C4-2B (cell line): ENCODE data around the gene GABRB1.

Experiments used
- H3K27ac ChIP-seq: fragments of 450-650 bp; 2 replicates; pipeline ENCODE4 v1.5.1; 2017
- ZFX ChIP-seq: fragments of 450-650 bp; IDR thresholded peaks from 2 replicates; pipeline ENCODE4 v1.6.1; 2017
- TF ChIP-seq, protein P1 (sequence below): fragments of 450-650 bp; conservative IDR thresholded peaks from 2 replicates; pipeline ENCODE4 v1.5.1; 2017; ENCODE audit warnings: mild to moderate bottlenecking

Gene GABRB1

DNA sequence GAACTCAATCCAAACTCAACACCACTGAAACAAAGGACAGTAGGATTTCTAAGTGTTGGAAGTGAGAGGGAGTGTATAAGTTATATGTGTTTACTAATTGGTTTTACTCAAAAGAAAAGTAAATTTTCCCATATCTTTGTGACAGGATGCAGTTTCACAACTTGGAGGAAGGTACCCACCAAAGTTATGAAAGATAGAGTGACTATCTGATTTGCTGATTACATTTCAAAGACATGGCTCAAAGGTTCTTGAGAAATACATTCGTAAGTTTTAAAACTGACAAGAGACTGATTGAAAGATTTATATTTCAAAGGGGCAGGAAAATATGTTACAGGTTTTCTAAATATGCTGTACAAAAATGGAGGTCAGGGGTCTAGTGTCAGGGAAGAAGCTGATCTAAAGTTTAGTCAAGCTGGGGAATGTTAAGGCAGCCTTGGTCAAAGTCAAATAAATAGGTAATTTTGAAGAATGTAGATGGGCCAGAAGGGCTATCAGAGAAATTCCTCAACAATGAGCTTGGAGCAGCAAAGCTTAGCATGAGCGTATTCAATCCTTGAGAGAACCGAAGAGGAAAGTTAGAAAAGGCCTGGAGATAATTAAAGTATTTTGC lies 441.9 kb downstream of the GABRB1 start:
- TF ChIP-seq ZFX, result no peak
- TF ChIP-seq, protein P1, sequence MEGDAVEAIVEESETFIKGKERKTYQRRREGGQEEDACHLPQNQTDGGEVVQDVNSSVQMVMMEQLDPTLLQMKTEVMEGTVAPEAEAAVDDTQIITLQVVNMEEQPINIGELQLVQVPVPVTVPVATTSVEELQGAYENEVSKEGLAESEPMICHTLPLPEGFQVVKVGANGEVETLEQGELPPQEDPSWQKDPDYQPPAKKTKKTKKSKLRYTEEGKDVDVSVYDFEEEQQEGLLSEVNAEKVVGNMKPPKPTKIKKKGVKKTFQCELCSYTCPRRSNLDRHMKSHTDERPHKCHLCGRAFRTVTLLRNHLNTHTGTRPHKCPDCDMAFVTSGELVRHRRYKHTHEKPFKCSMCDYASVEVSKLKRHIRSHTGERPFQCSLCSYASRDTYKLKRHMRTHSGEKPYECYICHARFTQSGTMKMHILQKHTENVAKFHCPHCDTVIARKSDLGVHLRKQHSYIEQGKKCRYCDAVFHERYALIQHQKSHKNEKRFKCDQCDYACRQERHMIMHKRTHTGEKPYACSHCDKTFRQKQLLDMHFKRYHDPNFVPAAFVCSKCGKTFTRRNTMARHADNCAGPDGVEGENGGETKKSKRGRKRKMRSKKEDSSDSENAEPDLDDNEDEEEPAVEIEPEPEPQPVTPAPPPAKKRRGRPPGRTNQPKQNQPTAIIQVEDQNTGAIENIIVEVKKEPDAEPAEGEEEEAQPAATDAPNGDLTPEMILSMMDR, result no peak

DNA sequence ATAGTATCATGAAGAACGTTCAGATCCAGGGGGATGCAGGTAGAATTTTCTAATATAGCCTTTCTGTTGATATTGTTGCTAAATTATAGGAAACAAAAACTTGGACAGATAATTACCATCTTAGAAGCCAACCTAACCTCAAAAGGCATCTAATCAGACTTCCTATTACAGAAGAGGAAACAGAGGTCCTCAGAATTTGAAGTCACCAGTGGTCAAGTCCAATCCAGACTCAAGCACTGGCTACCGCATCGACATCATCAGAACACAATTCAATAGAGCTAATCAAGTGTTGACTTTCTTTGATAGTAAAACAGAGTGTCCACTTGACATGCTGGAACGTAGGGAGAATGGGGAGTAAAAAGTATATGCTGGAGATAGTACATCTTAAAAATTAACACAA lies 443.4 kb downstream of the GABRB1 start:
- H3K27ac ChIP-seq, result no peak overlapping the region
- no peak for TF ChIP-seq ZFX
- TF ChIP-seq, protein P1, result no peak

More for the DNA sequence above, 441.9 kb downstream of the GABRB1 start:
- H3K27ac ChIP-seq, result no peak overlapping the region

DNA sequence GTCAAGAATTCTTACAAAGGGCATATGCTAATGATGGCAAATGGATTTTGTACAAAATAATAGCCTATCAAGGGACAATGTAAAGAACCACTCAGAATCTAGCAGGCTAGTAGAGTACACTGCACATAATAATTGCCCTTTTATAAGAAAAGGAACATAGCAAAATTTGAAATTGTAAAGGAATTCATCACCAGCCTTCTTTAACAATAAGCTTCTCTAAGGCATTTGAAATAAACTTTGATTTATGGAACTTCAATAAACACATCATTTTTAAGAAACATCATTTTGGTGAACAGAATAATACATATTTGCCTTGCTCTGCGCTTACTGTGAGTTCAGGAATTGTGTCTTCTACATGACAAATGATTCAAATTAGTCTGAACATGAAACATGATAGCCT lies 444.0 kb downstream of the GABRB1 start:
- TF ChIP-seq ZFX, result no peak
- TF ChIP-seq, protein P1, result no peak

More for the DNA sequence above, 444.0 kb downstream of the GABRB1 start:
- H3K27ac ChIP-seq, result no peak overlapping the region
